ENCODE measurements around the gene AHRR. TPM values are rescaled to one million over a fixed set of nuclear protein-coding genes. Genes with fewer than 3 reads are reported as not detected.
A peak's percentile ranks its signal among the peaks of the same experiment; 100 is the strongest.
"Not testable (repeated sequence)": the region's sequence is repeated elsewhere in the genome, so short reads cannot be mapped to it uniquely, and the experiment has no call there.

AHRR gene
- total RNA-seq, 1 donor from 2014 or later, result 6.1 TPM

GRCh38 chr5:393846-394275 lies 72.3 kb downstream of the AHRR start:
- no peaks in the 10 kb centered on the region for H3K9me3 Mint-ChIP-seq
- no peak overlapping the region for H3K4me3 Mint-ChIP-seq
- DNase-seq (no peak), ATAC-seq (ENCODE audit: low read depth) (no peak)
- H3K27me3 Mint-ChIP-seq, result no peaks in the 10 kb centered on the region
- H3K36me3 Mint-ChIP-seq (ENCODE audit: low read depth), result no peaks in the 10 kb centered on the region
- intact Hi-C loops (cut with micrococcal nuclease), result loop anchor here (2.0 kb wide), 1 partner anchor 19 kb away; no protein-coding TSS in a partner anchor
- ChIA-PET CTCF (no interaction called here), POLR2A (interaction anchor here (0.7 to 1.7 kb wide), 2 partner anchors 25 to 31 kb away, joined by 4 read pairs; no protein-coding TSS in a partner anchor)
- no peak overlapping the region for H3K27ac Mint-ChIP-seq
- peaks cover 12% of the 10 kb centered on the region for H3K4me1 Mint-ChIP-seq
- TF ChIP-seq, protein P1, sequence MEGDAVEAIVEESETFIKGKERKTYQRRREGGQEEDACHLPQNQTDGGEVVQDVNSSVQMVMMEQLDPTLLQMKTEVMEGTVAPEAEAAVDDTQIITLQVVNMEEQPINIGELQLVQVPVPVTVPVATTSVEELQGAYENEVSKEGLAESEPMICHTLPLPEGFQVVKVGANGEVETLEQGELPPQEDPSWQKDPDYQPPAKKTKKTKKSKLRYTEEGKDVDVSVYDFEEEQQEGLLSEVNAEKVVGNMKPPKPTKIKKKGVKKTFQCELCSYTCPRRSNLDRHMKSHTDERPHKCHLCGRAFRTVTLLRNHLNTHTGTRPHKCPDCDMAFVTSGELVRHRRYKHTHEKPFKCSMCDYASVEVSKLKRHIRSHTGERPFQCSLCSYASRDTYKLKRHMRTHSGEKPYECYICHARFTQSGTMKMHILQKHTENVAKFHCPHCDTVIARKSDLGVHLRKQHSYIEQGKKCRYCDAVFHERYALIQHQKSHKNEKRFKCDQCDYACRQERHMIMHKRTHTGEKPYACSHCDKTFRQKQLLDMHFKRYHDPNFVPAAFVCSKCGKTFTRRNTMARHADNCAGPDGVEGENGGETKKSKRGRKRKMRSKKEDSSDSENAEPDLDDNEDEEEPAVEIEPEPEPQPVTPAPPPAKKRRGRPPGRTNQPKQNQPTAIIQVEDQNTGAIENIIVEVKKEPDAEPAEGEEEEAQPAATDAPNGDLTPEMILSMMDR (IDR thresholded peaks at IDR 0.05), result no peak

GRCh38 chr5:394671-395155 lies 73.2 kb downstream of the AHRR start:
- intact Hi-C loops (cut with micrococcal nuclease), result no loop called here
- Mint-ChIP-seq H3K27ac (no peak overlapping the region), H3K4me3 (no peak overlapping the region), H3K9me3 (no peaks in the 10 kb centered on the region), H3K4me1 (peaks cover 19% of the 10 kb centered on the region), H3K27me3 (no peaks in the 10 kb centered on the region), H3K36me3 (ENCODE audit: low read depth) (no peaks in the 10 kb centered on the region)
- no peak for DNase-seq
- no peak for ATAC-seq (ENCODE audit: low read depth)
- ChIA-PET POLR2A (no interaction called here), CTCF (no interaction called here)
- TF ChIP-seq, protein P1 (IDR thresholded peaks at IDR 0.05), result no peak

DNA sequence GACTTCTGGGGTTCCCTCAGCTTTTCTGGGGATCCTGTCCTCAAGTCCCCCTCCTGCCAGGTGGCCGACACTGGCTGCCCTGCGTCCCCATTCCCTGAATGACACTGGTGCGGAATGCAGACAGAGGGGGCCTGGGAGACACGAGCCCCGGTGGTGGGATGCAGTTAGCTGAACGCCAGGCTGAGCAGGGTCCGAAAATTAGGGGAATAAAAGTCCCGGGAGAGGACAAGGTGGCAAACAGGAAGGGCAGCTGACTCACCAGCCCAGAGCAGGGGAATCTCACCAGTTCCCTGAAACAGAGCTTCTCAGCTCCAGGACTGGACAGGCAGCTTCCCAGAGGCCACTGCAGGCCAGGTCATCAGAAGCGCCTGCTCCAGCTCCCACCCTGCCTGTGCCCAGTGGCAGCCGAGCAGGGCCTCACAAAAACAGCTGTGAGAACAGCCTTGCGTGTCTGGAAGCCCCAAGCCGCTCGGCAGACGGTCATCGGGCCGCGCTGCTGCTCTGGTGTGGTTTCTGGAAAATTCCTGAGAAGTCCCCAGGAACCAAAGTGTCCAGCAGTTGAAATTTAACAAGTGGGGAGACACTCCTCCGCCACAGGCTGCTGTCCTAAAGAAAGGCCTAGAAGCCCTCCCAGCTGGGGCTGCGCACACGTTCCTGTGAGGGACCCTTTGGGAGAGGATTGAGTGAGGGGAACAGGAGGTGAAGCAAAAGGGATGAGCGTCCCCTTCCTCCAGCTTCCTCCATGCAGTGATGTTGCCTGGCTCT lies 73.8 kb downstream of the AHRR start:
- Mint-ChIP-seq H3K4me1 (peaks cover 25% of the 10 kb centered on the region), H3K36me3 (ENCODE audit: low read depth) (no peaks in the 10 kb centered on the region), H3K9me3 (no peaks in the 10 kb centered on the region), H3K27ac (no peak overlapping the region), H3K27me3 (peaks cover 2% of the 10 kb centered on the region), H3K4me3 (no peak overlapping the region)
- CTCF ChIA-PET, result no interaction called here
- TF ChIP-seq, protein P1 (IDR thresholded peaks at IDR 0.05), result no peak
- intact Hi-C loops (cut with micrococcal nuclease), result no loop called here
- POLR2A ChIA-PET, result no interaction called here
- ATAC-seq (ENCODE audit: low read depth) (no peak), DNase-seq (no peak)

GRCh38 chr5:395921-396530 lies 74.5 kb downstream of the AHRR start:
- Mint-ChIP-seq H3K27me3 (peaks cover 2% of the 10 kb centered on the region), H3K4me1 (peaks cover 30% of the 10 kb centered on the region), H3K27ac (peak overlapping the region; percentile 41), H3K9me3 (no peaks in the 10 kb centered on the region), H3K36me3 (ENCODE audit: low read depth) (no peaks in the 10 kb centered on the region), H3K4me3 (no peak overlapping the region)
- TF ChIP-seq, protein P1 (IDR thresholded peaks at IDR 0.05), result no peak
- ChIA-PET CTCF (no interaction called here), POLR2A (interaction anchor here (0.6 kb wide), 1 partner anchor 51 kb away, joined by 4 read pairs; no protein-coding TSS in a partner anchor)
- intact Hi-C loops (cut with micrococcal nuclease), result no loop called here
- DNase-seq, result no peak
- no peak for ATAC-seq (ENCODE audit: low read depth)

DNA sequence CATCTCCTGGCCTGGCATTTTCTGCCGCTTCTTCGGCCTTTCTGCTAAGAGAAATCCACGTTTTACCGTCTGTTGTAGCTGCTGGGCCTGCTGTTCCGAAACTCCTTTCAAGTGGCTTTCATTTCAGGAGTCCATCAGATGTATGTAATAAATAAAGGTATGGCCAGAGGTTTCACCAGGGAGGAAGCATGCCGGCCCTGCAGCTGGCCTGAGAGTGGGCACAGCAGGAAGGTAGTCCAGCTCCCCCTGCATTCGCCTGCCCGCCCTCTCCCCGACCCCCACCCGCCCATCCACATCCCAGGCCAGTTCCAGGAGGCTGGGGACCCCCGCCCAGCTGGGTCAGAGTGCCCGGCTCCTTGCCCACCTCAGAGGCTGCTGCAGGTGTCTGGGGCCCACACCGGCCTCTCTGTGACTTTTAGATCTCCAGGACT lies 75.0 kb downstream of the AHRR start:
- TF ChIP-seq, protein P1 (IDR thresholded peaks at IDR 0.05), result no peak
- Mint-ChIP-seq H3K27me3 (peaks cover 2% of the 10 kb centered on the region), H3K27ac (peak overlapping the region; percentile 41), H3K9me3 (no peaks in the 10 kb centered on the region), H3K36me3 (ENCODE audit: low read depth) (no peaks in the 10 kb centered on the region), H3K4me1 (peaks cover 35% of the 10 kb centered on the region), H3K4me3 (no peak overlapping the region)
- POLR2A ChIA-PET, result no interaction called here
- ATAC-seq (ENCODE audit: low read depth) (no peak), DNase-seq (no peak)
- CTCF ChIA-PET, result no interaction called here
- intact Hi-C loops (cut with micrococcal nuclease), result no loop called here

GRCh38 chr5:398141-398474 lies 76.6 kb downstream of the AHRR start:
- H3K36me3 Mint-ChIP-seq (ENCODE audit: low read depth); H3K9me3 Mint-ChIP-seq; DNase-seq; ATAC-seq (ENCODE audit: low read depth); CTCF ChIA-PET; H3K4me3 Mint-ChIP-seq; H3K27ac Mint-ChIP-seq; H3K27me3 Mint-ChIP-seq: not testable (repeated sequence)
- POLR2A ChIA-PET, result interaction anchor here (1.0 kb wide), 1 partner anchor 33 kb away, joined by 3 read pairs; no protein-coding TSS in a partner anchor
- peaks cover 40% of the 10 kb centered on the region for H3K4me1 Mint-ChIP-seq
- intact Hi-C loops (cut with micrococcal nuclease), result loop anchor here (2.0 kb wide), 1 partner anchor 179 kb away; the partner anchor contains the start of genes CCDC127 and SDHA

Measured in activated B cell treated with CpG ODN at 0.5 μM for 24 hours (primary cell).